GM10248 (cell line): ENCODE results near the gene ZNF383.
"Not testable (repeated sequence)": the region's sequence is repeated elsewhere in the genome, so short reads cannot be mapped to it uniquely, and the experiment has no call there.

Experiments
- CTCF ChIA-PET: fragments of 300-600 bp; sonication (Branson Sonifier 250); formaldehyde crosslinking; extraction: SDS; loops from one replicate; lab custom pipeline; 2021; ENCODE audit warnings: antibody characterized with exemption; lab: Yijun Ruan, JAX
- POLR2A ChIA-PET: fragments of 350-650 bp; sonication (Branson Sonifier 250); formaldehyde crosslinking; extraction: SDS; loops from one replicate; lab custom pipeline; 2020; ENCODE audit warnings: antibody characterized with exemption; lab: Yijun Ruan, JAX
- DNase-seq: peaks from one replicate; pipeline ENCODE4 v3.0.0; 2012; ENCODE audit errors: extremely low spot score
- CTCF ChIP-seq: IDR thresholded peaks from 2 replicates; pipeline ENCODE4 v1.5.1; 2012; ENCODE audit warnings: mild to moderate bottlenecking, low read depth; ENCODE audit errors: extremely low read depth, missing control alignments, control extremely low read depth

Gene ZNF383

GRCh38 chr19:37217775-37218591 lies at the start of gene ZNF383:
ZNF383 (plus strand) TSS chr19:37218214; CDS start chr19:37230454, 12,240 bp downstream.
- TF ChIP-seq CTCF = no peak
- CTCF ChIA-PET = interaction anchor here (1.1 kb wide), 1 partner anchor 15 kb away, joined by 3 read pairs; no protein-coding TSS in a partner anchor
- POLR2A ChIA-PET = no interaction called here
- peak; percentile 88 for DNase-seq

- ChIA-PET CTCF (interaction anchor here (0.9 kb wide), 1 partner anchor 11 kb away, joined by 3 read pairs; no protein-coding TSS in a partner anchor), POLR2A (no interaction called here)
- peak; percentile 6 for TF ChIP-seq CTCF
- DNase-seq = peak; percentile 85
These were observed 45.3 kb upstream of the ZNF383 start, which contains the start of gene ZNF585A for GRCh38 chr19:37172368-37173366. ZNF585A (minus strand) TSS chr19:37172695; CDS start chr19:37169910, 2,785 bp downstream.

GRCh38 chr19:37186071-37186470 lies 31.9 kb upstream of the ZNF383 start:
- DNase-seq, CTCF ChIA-PET, POLR2A ChIA-PET: not testable (repeated sequence)

DNA sequence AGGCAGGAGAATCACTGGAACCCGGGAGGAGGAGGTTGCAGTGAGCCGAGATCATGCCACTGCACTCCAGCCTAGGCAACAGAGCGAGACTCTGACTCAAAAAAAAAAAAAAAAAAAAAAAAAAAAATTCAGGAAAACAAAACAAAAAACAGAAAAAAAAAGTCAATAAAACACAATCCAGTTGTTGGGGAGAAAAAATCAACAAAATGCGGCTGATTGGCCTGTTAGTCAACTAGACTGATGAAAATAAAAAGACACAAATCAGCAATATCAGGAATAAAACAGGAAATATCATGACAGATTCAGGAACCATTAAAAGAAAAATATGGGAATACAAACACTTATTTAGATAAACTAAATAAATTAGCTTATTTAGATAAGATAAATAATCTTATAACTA lies 22.8 kb upstream of the ZNF383 start:
- DNase-seq, CTCF ChIA-PET, POLR2A ChIA-PET: not testable (repeated sequence)

DNA sequence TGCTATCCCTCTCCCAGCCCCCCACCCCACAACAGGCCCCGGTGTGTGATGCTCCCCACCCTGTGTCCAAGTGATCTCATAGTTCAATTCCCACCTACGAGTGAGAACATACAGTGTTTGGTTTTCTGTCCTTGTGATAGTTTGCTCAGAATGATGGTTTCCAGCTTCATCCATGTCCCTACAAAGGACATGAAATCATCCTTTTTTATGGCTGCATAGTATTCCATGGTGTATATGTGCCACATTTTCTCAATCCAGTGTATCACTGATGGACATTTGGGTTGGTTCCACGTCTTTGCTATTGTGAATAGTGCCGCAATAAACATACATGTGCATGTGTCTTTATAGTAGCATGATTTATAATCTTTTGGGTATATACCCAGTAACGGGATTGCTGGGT lies 20.9 kb upstream of the ZNF383 start:
- POLR2A ChIA-PET, DNase-seq, CTCF ChIA-PET: not testable (repeated sequence)

DNA sequence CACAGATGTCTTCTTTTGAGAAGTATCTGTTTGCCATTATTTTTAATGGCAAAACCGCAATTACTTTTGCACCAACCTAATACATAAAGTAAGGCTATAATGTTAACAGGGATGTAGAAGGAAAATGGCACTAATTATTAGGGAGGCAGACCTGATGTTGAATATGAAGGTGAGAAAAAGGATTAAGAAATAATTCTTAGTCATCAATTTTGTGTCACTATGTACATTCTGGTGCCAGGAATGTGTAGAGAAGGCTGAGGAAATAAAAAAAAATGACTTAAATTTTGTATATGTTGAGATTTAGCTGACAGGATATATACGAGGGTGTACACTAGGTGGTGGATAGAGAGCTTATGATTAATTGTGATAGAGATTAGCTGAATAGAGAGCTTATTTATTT lies 20.2 kb upstream of the ZNF383 start:
- TF ChIP-seq CTCF = no peak
- ChIA-PET CTCF (interaction anchor here (1.5 kb wide), 1 partner anchor 9 kb away, joined by 3 read pairs; no protein-coding TSS in a partner anchor), POLR2A (no interaction called here)
- no peak for DNase-seq

- ChIA-PET POLR2A (no interaction called here), CTCF (interaction anchor here (1.1 kb wide), 1 partner anchor 15 kb away, joined by 3 read pairs; no protein-coding TSS in a partner anchor)
- DNase-seq = no peak
- TF ChIP-seq CTCF = no peak
These were observed 587 bp upstream of the ZNF383 start for GRCh38 chr19:37217480-37217774.

- POLR2A ChIA-PET = no interaction called here
- CTCF ChIA-PET = no interaction called here
- TF ChIP-seq CTCF = no peak
- no peak for DNase-seq
These were observed 550 bp downstream of the ZNF383 start for GRCh38 chr19:37218592-37218935.
